ENCODE data around the gene FGD2.

The FGD2 gene

GRCh38 chr6:37061157-37061804 lies 55.8 kb downstream of the FGD2 start:
- no peak for DNase-seq

GRCh38 chr6:37062424-37062823 lies 57.0 kb downstream of the FGD2 start:
- DNase-seq = no peak

- no peak for DNase-seq
These were observed 63.2 kb downstream of the FGD2 start for GRCh38 chr6:37068356-37069270.

DNA sequence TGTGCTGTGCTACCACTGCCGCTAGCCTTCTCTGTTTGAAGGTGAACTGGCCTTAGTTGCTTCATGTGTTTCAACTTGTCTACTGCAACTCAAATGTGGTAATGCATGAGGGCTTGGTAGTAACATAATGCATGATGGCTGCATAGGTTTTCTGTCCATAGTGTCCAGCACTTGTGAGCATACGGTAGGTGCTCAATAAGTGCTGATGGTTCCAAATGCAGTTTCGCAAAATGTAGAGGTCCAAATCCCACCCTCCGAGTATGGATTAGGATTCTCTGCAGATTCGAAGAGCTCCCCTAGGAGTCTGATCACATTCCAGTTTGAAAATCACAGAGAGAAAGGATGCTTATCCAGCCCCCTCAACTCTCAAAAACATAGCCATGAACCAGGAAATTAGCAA lies 64.2 kb downstream of the FGD2 start:
- DNase-seq = no peak

DNA sequence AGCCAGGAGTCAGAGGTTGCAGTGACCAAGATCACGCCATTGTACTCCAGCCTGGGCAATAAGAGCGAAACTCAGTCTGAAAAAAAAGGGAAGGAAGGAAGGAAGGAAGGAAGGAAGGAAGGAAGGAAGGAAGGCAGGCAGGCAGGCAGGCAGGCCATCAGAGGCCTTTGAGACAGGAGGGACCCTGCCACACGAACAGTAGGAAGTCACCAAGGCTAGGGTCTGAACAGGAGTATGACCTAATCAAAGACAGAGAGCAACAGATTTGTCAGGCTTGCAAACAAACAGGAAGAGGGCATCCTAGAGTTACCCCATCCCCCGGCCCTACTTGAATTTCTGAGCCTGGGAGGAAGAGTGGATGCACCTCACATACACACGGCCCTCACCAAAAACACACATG lies 67.1 kb downstream of the FGD2 start:
- DNase-seq = no peak

DNA sequence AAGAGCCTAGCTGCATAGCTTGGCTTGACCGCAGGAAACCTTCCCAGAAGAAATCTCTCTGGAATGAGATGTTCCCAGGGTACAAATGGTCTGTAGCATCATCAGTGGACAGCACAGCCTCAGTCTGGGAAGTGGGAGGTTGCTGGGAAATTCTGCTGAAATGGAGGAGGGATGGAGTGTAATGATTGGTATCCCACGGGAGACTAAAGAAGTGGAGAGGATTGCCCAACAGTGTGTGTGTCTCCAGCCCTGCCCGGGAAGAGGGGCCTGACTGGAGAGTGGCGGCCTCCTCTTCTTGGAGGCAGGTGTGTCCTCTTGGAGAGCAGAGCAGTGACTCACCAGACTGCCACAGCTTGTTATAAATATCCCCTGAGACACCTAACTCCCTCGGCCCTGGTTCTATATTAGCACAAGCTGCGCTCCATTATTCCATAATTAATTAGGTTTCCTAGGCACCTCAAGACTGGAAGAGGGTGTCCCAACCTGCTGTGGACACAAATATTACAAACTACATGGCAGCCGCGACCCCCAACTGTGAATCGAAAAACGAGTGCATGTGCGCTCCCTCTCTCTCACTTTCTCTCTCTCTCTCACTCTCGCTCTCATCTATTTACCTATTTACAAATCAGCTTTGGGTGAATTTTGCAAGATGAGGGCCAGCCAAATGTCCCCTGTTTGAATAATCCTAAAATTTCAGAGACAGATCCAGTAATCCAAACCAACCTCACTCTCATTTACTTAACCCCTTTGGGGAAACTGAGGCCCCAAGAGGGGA lies 68.8 kb downstream of the FGD2 start:
- no peak for DNase-seq

GRCh38 chr6:37077191-37077904 lies 71.9 kb downstream of the FGD2 start:
- DNase-seq = no peak

GRCh38 chr6:37077905-37078296 lies 72.4 kb downstream of the FGD2 start:
- DNase-seq = no peak

Data from T-helper 9 cell (primary cell).